Caco-2 (cell line): Measurements from ENCODE around the gene RASD2. TPM values are rescaled to one million over a fixed set of nuclear protein-coding genes. Genes with fewer than 3 reads are reported as not detected.

Experiments used
- BruUV-seq: library from RNA; stranded (reverse); fragments of 400-500 nt; replicated peaks from 2 replicates; lab custom pipeline; 2021; lab: Mats Ljungman, UMichigan
- CTCF ChIA-PET: fragments of 300-600 bp; sonication (Branson Sonifier 250); formaldehyde crosslinking; loops from one replicate; lab custom pipeline; 2022; ENCODE audit warnings: antibody characterized with exemption; lab: Charles Lee
- POLR2A ChIA-PET: fragments of 300-600 bp; sonication (Branson Sonifier 250); formaldehyde crosslinking; loops from one replicate; lab custom pipeline; 2022; ENCODE audit warnings: antibody characterized with exemption; lab: Charles Lee
- DNase-seq, 2 experiments: peaks; one replicate each; pipeline versions ENCODE4 v3.0.0 to v3.0.0-alpha.2; 2020 to 2022
- H3K27me3 ChIP-seq: replicated peaks from 2 replicates; pipeline ENCODE4 v1.6.0; 2011; ENCODE audit warnings: low read length; ENCODE audit not compliant: control insufficient read depth, insufficient read depth
- H3K36me3 ChIP-seq: 2 replicates; pipeline ENCODE4 v1.5.1; 2011; ENCODE audit warnings: low read length; ENCODE audit not compliant: control insufficient read depth, insufficient read depth
- H3K4me1 ChIP-seq: fragments of 250-450 bp; sonication (Bioruptor Pico); 2 replicates; pipeline ENCODE4 v1.5.1; 2020; ENCODE audit warnings: mild to moderate bottlenecking
- H3K4me3 ChIP-seq: 2 replicates; pipeline ENCODE4 v1.5.1; 2011; ENCODE audit warnings: low read depth, mild to moderate bottlenecking, control low read depth, low read length
- H3K9me3 ChIP-seq: fragments of 250-450 bp; sonication (Bioruptor Pico); 2 replicates; pipeline ENCODE4 v1.5.1; 2020; ENCODE audit warnings: mild to moderate bottlenecking, moderate library complexity
- H3K27ac Mint-ChIP-seq: one replicate; pipeline ENCODE4 v1.8.0; 2022; ENCODE audit warnings: mixed read lengths; ENCODE audit not compliant: unreplicated experiment
- H3K27me3 Mint-ChIP-seq: one replicate; pipeline ENCODE4 v1.8.0; 2022; ENCODE audit warnings: mixed read lengths; ENCODE audit not compliant: insufficient read depth, unreplicated experiment
- H3K36me3 Mint-ChIP-seq: one replicate; pipeline ENCODE4 v1.8.0; 2022; ENCODE audit warnings: mild to moderate bottlenecking, mixed read lengths; ENCODE audit not compliant: insufficient read depth, unreplicated experiment
- H3K4me1 Mint-ChIP-seq: one replicate; pipeline ENCODE4 v1.8.0; 2022; ENCODE audit warnings: low read depth, mixed read lengths; ENCODE audit not compliant: unreplicated experiment
- H3K4me3 Mint-ChIP-seq: one replicate; pipeline ENCODE4 v1.8.0; 2022; ENCODE audit warnings: mild to moderate bottlenecking, moderate library complexity, mixed read lengths; ENCODE audit not compliant: unreplicated experiment
- H3K9me3 Mint-ChIP-seq: one replicate; pipeline ENCODE4 v1.8.0; 2022; ENCODE audit warnings: mixed read lengths; ENCODE audit not compliant: unreplicated experiment
- CTCF ChIP-seq, 2 experiments: fragments of 200-600 bp in 1 of 2; IDR thresholded peaks; 1 replicate in 1 of 2; 2 replicates in 1 of 2; pipeline versions ENCODE4 v1.5.1 to v1.8.0; 2011 to 2022; ENCODE audit warnings: antibody characterized with exemption in 1 of 2, control low read depth in 1 of 2, inconsistent platforms in 1 of 2, low read depth in 1 of 2, low read length in 1 of 2, mild to moderate bottlenecking in 1 of 2, moderate library complexity in 1 of 2; ENCODE audit not compliant: insufficient read depth in 1 of 2, severe bottlenecking in 1 of 2, unreplicated experiment in 1 of 2
- intact Hi-C: fragments of 100-400 bp; cut with micrococcal nuclease; formaldehyde crosslinking; loops from one replicate; pipeline ENCODE4 v1.10.0; 2022; ENCODE audit not compliant: unreplicated experiment
- total RNA-seq: library from RNA; stranded (reverse); gene quantifications from 2 replicates; pipeline ENCODE4 v1.2.3, GENCODE V29; 2022

RASD2 gene
- total RNA-seq, 1 experiment from 2014 or later = 0.09 TPM

- H3K4me1 ChIP-seq = no peaks in the 10 kb centered on the region
- Mint-ChIP-seq H3K36me3 (no peaks in the 10 kb centered on the region), H3K9me3 (no peaks in the 10 kb centered on the region), H3K27me3 (no peaks in the 10 kb centered on the region), H3K4me3 (no peak overlapping the region), H3K27ac (no peak overlapping the region), H3K4me1 (no peaks in the 10 kb centered on the region)
- H3K9me3 ChIP-seq = no peaks in the 10 kb centered on the region
- H3K4me3 ChIP-seq = no peak overlapping the region
- no TSS peak for BruUV-seq
- H3K27me3 ChIP-seq = no peaks in the 10 kb centered on the region; the same call in 1 of the 2 replicates
- intact Hi-C loops = no loop called here
- POLR2A ChIA-PET = no interaction called here
- CTCF ChIA-PET = no interaction called here
- no peak for TF ChIP-seq CTCF (IDR thresholded peaks at IDR 0.05; ENCODE audit: insufficient read depth in 1 of 2, low read depth in 1 of 2, low read length in 1 of 2, severe bottlenecking in 1 of 2, unreplicated experiment in 1 of 2)
- H3K36me3 ChIP-seq = no peaks in the 10 kb centered on the region
- no peak for DNase-seq
Measured at GRCh38 chr22:35530700-35531099, 9.9 kb upstream of the RASD2 start.

GRCh38 chr22:35531202-35531601 lies 9.4 kb upstream of the RASD2 start:
- DNase-seq = no peak
- Mint-ChIP-seq H3K36me3 (no peaks in the 10 kb centered on the region), H3K27me3 (no peaks in the 10 kb centered on the region), H3K9me3 (no peaks in the 10 kb centered on the region), H3K4me3 (no peak overlapping the region), H3K4me1 (no peaks in the 10 kb centered on the region), H3K27ac (no peak overlapping the region)
- TF ChIP-seq CTCF (IDR thresholded peaks at IDR 0.05; ENCODE audit: insufficient read depth in 1 of 2, low read depth in 1 of 2, low read length in 1 of 2, severe bottlenecking in 1 of 2, unreplicated experiment in 1 of 2) = no peak
- no TSS peak for BruUV-seq
- CTCF ChIA-PET = no interaction called here
- Histone ChIP-seq H3K36me3 (no peaks in the 10 kb centered on the region), H3K4me1 (no peaks in the 10 kb centered on the region), H3K27me3 (no peaks in the 10 kb centered on the region; the same call in 1 of the 2 replicates), H3K4me3 (no peak overlapping the region), H3K9me3 (no peaks in the 10 kb centered on the region)
- POLR2A ChIA-PET = no interaction called here
- intact Hi-C loops = no loop called here

- H3K27ac Mint-ChIP-seq = no peak overlapping the region
- ChIA-PET CTCF (no interaction called here), POLR2A (no interaction called here)
- DNase-seq = no peak
- H3K9me3 ChIP-seq = no peaks in the 10 kb centered on the region
- intact Hi-C loops = no loop called here
- H3K36me3 Mint-ChIP-seq = no peaks in the 10 kb centered on the region
- no peaks in the 10 kb centered on the region for H3K9me3 Mint-ChIP-seq
- H3K27me3 Mint-ChIP-seq = no peaks in the 10 kb centered on the region
- H3K27me3 ChIP-seq = no peaks in the 10 kb centered on the region; the same call in 1 of the 2 replicates
- H3K4me1 Mint-ChIP-seq = no peaks in the 10 kb centered on the region
- H3K4me1 ChIP-seq = no peaks in the 10 kb centered on the region
- no peak overlapping the region for H3K4me3 ChIP-seq
- no peak for TF ChIP-seq CTCF (IDR thresholded peaks at IDR 0.05; ENCODE audit: insufficient read depth in 1 of 2, low read depth in 1 of 2, low read length in 1 of 2, severe bottlenecking in 1 of 2, unreplicated experiment in 1 of 2)
- no peak overlapping the region for H3K4me3 Mint-ChIP-seq
- no peaks in the 10 kb centered on the region for H3K36me3 ChIP-seq
- no TSS peak for BruUV-seq
Measured at GRCh38 chr22:35531676-35532075, 9.0 kb upstream of the RASD2 start.
